Liver (tissue), 9 donors: ENCODE data around the gene PLAU. TPM values are rescaled to one million over a fixed set of nuclear protein-coding genes. Genes with fewer than 3 reads are reported as not detected.

Source experiments
- DNase-seq: peaks from one replicate; pipeline ENCODE4 v3.0.0-alpha.2; 2017; ENCODE audit warnings: low spot score
- H3K27ac ChIP-seq, 2 donors: one replicate each; pipeline ENCODE4 v1.7.0; 2013; ENCODE audit warnings: inconsistent platforms in 2 of 2, low read length in 2 of 2, control low read depth in 1 of 2, low read depth in 1 of 2, mild to moderate bottlenecking in 1 of 2
- H3K27me3 ChIP-seq, 4 donors: one replicate each; pipeline versions ENCODE4 v1.6.1 to v1.7.0; 2013; ENCODE audit warnings: low read length in 3 of 4, inconsistent platforms in 1 of 4, mild to moderate bottlenecking in 1 of 4, moderate library complexity in 1 of 4; ENCODE audit not compliant: control insufficient read depth in 4 of 4, insufficient read depth in 4 of 4
- H3K36me3 ChIP-seq, 4 donors: one replicate each; pipeline versions ENCODE4 v1.6.1 to v1.7.0; 2013; ENCODE audit warnings: low read length in 3 of 4, mild to moderate bottlenecking in 3 of 4, low read depth in 1 of 4, moderate library complexity in 1 of 4; ENCODE audit not compliant: control insufficient read depth in 4 of 4, insufficient read depth in 3 of 4
- H3K4me1 ChIP-seq, 4 donors: one replicate each; pipeline versions ENCODE4 v1.6.1 to v1.7.0; 2013; ENCODE audit warnings: low read length in 3 of 4, mild to moderate bottlenecking in 3 of 4, moderate library complexity in 1 of 4; ENCODE audit not compliant: control insufficient read depth in 4 of 4, insufficient read depth in 4 of 4
- H3K4me3 ChIP-seq, 3 donors: one replicate each; pipeline versions ENCODE4 v1.6.1 to v1.7.0; 2013; ENCODE audit warnings: low read length in 3 of 3, control low read depth in 1 of 3, low read depth in 1 of 3, mild to moderate bottlenecking in 1 of 3
- H3K9ac ChIP-seq, 2 donors: one replicate each; pipeline ENCODE4 v1.7.0; 2013; ENCODE audit warnings: low read length in 2 of 2, mild to moderate bottlenecking in 2 of 2, moderate library complexity in 2 of 2, control low read depth in 1 of 2, low read depth in 1 of 2
- H3K9me3 ChIP-seq, 4 donors: one replicate each; pipeline versions ENCODE4 v1.6.1 to v1.7.0; 2013; ENCODE audit warnings: low read length in 3 of 4; ENCODE audit not compliant: control insufficient read depth in 4 of 4
- CTCF ChIP-seq: fragments of 150-350 bp; IDR thresholded peaks from 2 replicates; pipeline ENCODE4 v1.5.1; 2017; ENCODE audit warnings: improper control_type of control experiment, low read depth, low read length; ENCODE audit not compliant: missing input control
- GABPA ChIP-seq, 2 donors: IDR thresholded peaks in 1 of 2; conservative IDR thresholded peaks in 1 of 2; 2 replicates each; pipeline ENCODE4 v1.6.1; 2016; ENCODE audit warnings: antibody characterized with exemption in 2 of 2, mild to moderate bottlenecking in 1 of 2, moderate library complexity in 1 of 2
- HNF4A ChIP-seq, 2 donors: conservative IDR thresholded peaks; 2 replicates each; pipeline ENCODE4 v1.6.1; 2016; ENCODE audit warnings: antibody characterized with exemption in 2 of 2, mild to moderate bottlenecking in 2 of 2
- JUND ChIP-seq, 2 donors: IDR thresholded peaks; 2 replicates each; pipeline ENCODE4 v1.6.1; 2016; ENCODE audit warnings: antibody characterized with exemption in 2 of 2
- MAX ChIP-seq: IDR thresholded peaks from 2 replicates; pipeline ENCODE4 v1.6.1; 2016; ENCODE audit warnings: antibody characterized with exemption
- NR2F2 ChIP-seq: IDR thresholded peaks from 2 replicates; pipeline ENCODE4 v1.6.1; 2016; ENCODE audit warnings: antibody characterized with exemption
- RAD21 ChIP-seq, 2 donors: IDR thresholded peaks; 2 replicates each; pipeline ENCODE4 v1.6.1; 2016; ENCODE audit warnings: antibody characterized with exemption in 2 of 2, mild to moderate bottlenecking in 2 of 2
- REST ChIP-seq: IDR thresholded peaks from 2 replicates; pipeline ENCODE4 v1.6.1; 2016; ENCODE audit warnings: antibody characterized with exemption, mild to moderate bottlenecking
- RXRA ChIP-seq, 2 donors: IDR thresholded peaks; 2 replicates each; pipeline ENCODE4 v1.6.1; 2017 to 2018; ENCODE audit warnings: antibody characterized with exemption in 2 of 2, mild to moderate bottlenecking in 1 of 2
- SP1 ChIP-seq: IDR thresholded peaks from 2 replicates; pipeline ENCODE4 v1.6.1; 2018; ENCODE audit warnings: antibody characterized with exemption, mild to moderate bottlenecking
- YY1 ChIP-seq: IDR thresholded peaks from 2 replicates; pipeline ENCODE4 v1.6.1; 2016; ENCODE audit warnings: antibody characterized with exemption, mild to moderate bottlenecking
- WGBS: extraction: QIAGEN DNeasy Blood & Tissue Kit; methylation state at CpG from one replicate; pipeline ENCODE4 v1.1.7; 2013; 5-methylcytosine and 5-hydroxymethylcytosine counted together
- polyA plus RNA-seq, 2 donors: library from polyadenylated mRNA; stranded (reverse) in 1 of 2; unstranded in 1 of 2; fragments of 200-250 nt in 1 of 2; fragments of >200 nt in 1 of 2; fragmentation: Nextera tagmentation in 1 of 2; extraction: Ambion mirVana in 1 of 2; gene quantifications; one replicate each; pipeline versions ENCODE4 v1.2.1 to v1.2.3, GENCODE V29; 2013 to 2015
- total RNA-seq, 2 donors: library from RNA; depleted of rRNA; stranded (reverse); fragments of >200 nt; gene quantifications; one replicate each; pipeline ENCODE4 v1.2.3, GENCODE V29; 2014
- donor health status: healthy.
- donor health status: healthy.
- donor health status: healthy.
- donor health status: healthy.
- donor health status: healthy.

PLAU gene
- total and polyA plus RNA-seq, 4 donors, result 0.40 to 1.0 (median 0.79) TPM

GRCh38 chr10:73915206-73915851, 4.4 kb downstream of the PLAU start:
- H3K27ac ChIP-seq, result no peak overlapping the region
- no peak overlapping the region for H3K9ac ChIP-seq
- WGBS, result 77% methylated on average over 8 of the region's 8 CpGs

GRCh38 chr10:73916761-73917470, 6.0 kb downstream of the PLAU start:
- WGBS, result 61% methylated on average over 5 of the region's 5 CpGs
- Histone ChIP-seq H3K27me3 (no peaks in the 10 kb centered on the region), H3K4me1 (peaks cover 0 to 4% (median under 1%) of the 10 kb centered on the region in 4 donors), H3K27ac (peak overlapping the region in 1 of 2 donors; percentile 25), H3K36me3 (no peaks in the 10 kb centered on the region), H3K9ac (no peak overlapping the region), H3K9me3 (peaks cover 0 to 3% (median under 1%) of the 10 kb centered on the region in 4 donors), H3K4me3 (no peak overlapping the region)
- DNase-seq, result no peak
- TF ChIP-seq NR2F2 (peak; percentile 76), REST (no peak)

More at GRCh38 chr10:73915206-73915851, 4.4 kb downstream of the PLAU start:
- Histone ChIP-seq H3K4me3 (no peak overlapping the region), H3K27me3 (no peaks in the 10 kb centered on the region), H3K9me3 (peaks cover 0 to 3% (median under 1%) of the 10 kb centered on the region in 4 donors), H3K4me1 (peaks cover 4 to 16% (median 11%) of the 10 kb centered on the region in 4 donors), H3K36me3 (no peaks in the 10 kb centered on the region)
- TF ChIP-seq JUND (IDR thresholded peaks at IDR 0.05) (no peak), RXRA (IDR thresholded peaks at IDR 0.05) (no peak), RAD21 (IDR thresholded peaks at IDR 0.05) (no peak), YY1 (no peak), MAX (no peak), GABPA (IDR thresholded peaks at IDR 0.05 in 1 of 2, conservative IDR thresholded peaks at IDR 0.05 in 1 of 2) (no peak), SP1 (no peak), HNF4A (conservative IDR thresholded peaks at IDR 0.05) (no peak), CTCF (no peak)
- DNase-seq, result no peak
